GM19025 (cell line): Measurements from ENCODE around the gene SH3RF3.
"Not testable (repeated sequence)": the region's sequence is repeated elsewhere in the genome, so short reads cannot be mapped to it uniquely, and the experiment has no call there.

ENCODE experiments used
- ATAC-seq: cut with Tn5 transposase; IDR thresholded peaks from one replicate; pipeline ENCODE4 v1.9.1; 2021; ENCODE audit warnings: mild to moderate bottlenecking, low read depth, moderate library complexity; ENCODE audit not compliant: unreplicated experiment

Gene SH3RF3

DNA sequence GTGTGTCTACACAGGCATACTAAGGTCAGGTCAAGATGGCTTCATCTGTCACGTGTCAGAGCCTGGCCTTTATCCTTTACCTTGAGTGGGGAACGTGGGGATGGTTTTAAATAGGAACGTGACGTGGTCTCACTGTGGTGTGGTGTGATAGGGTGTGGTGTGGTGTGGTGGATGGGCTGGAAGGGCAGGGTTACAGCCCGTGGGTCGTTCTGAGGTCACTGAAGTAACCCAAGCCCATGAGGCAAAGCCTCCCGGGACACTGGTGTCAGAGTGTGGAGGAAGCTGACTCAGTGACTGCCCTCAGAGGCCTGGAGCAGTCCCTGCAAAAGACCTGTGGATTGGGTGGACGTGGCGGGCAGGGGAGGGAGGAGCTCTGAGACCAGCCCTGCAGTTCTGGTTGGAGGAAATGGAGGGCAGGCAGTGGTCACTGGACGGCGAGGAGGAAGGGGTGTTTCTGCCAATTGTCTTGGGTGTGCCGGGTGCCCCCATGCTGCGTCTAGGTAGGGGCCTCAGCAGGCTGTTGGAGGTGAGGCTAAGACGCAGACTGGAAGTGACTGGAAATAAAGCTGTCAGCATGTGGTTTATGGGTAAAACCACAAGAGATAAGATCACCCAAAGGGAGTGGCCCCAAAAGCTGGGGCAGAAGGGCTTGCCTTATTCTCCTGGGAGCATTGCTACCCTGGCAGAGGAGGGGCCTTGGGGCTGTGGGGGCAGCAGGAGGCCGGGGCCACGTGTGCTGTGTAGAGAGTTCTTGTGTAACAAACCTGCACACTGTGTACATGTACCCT lies 84.8 kb downstream of the SH3RF3 start:
- peak; percentile 54 for ATAC-seq

- no peak for ATAC-seq
Observed at GRCh38 chr2:109214651-109215371, 85.8 kb downstream of the SH3RF3 start.

DNA sequence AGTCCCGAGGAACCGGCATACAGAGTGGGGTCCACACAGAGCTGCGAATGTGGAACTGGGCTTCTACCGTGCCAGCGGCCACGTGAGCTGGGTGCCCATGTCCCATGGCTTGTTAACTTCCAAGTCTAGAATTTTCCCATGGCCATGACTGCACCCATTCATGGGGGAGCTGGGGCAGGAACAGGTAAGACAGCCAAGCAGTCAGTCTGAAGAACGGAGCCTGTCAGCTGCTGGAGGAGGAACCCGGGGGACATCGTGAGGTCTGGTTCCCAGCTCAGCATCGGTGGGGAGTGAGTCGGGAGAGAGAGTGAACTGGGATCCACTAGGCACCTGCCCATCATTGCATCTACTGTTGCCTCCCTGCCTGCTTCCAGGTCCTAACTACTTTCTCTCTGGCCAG lies 86.9 kb downstream of the SH3RF3 start:
- no peak for ATAC-seq

GRCh38 chr2:109216332-109216731 lies 87.3 kb downstream of the SH3RF3 start:
- ATAC-seq = no peak

- ATAC-seq = no peak
Observed at GRCh38 chr2:109217362-109218086, 88.5 kb downstream of the SH3RF3 start.

DNA sequence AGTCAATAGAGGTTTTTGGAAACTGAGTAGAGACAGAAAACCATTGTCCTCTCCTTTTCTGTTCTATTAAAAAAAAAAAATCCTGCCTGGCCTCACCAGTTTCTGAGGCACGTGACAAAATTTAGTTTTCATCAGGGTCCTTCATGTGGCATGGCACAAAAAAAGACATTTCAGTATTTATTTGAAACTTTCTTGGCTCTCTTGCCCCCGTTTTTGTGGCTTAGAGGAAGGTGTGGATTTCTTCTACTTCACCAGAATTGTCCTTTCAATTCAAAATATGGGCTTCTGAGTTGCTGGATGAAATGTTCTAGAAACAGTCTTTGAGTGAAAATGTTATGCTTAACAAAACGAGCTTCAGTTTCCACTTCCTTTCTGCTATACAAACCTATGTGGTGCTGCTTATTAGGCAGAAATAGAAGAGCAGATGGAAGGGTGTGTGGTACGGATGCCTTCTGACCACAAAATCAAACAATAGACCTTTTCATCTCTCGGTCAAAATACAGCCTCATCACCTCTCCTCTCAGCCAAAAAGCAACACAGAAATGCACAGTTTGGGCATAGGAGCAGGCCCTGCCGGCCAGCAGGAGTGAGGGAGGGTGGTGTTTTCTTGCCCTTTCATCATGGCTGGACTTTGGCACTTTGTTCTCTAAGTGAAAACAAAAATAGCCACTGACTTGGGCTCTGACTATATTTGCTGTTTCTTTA lies 89.2 kb downstream of the SH3RF3 start:
- peak; percentile 41 for ATAC-seq

GRCh38 chr2:109218792-109219126 lies 89.8 kb downstream of the SH3RF3 start:
- ATAC-seq = no peak

- no peak for ATAC-seq
Observed at GRCh38 chr2:109220860-109221259, 91.9 kb downstream of the SH3RF3 start.

GRCh38 chr2:109221316-109221715 lies 92.3 kb downstream of the SH3RF3 start:
- ATAC-seq = not testable (repeated sequence)

DNA sequence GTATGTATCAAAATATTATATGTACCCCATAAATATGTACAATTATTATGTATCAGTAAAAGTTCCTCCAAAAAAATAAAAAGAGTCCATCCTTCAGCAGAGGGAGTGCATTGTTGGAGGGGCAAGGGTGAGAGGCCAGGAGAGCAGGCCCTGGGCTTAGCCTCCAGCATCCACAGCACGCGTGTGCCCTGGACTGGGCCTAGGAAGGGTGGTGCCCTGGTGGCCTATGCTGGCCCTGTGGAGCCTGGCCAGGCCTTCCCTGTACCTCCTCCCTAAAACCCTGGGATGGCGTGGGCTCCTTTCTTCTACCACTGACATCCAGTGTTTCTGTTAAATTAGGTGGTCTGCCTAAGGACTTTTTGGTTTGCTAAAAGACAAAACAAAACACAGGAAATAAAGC lies 93.4 kb downstream of the SH3RF3 start:
- no peak for ATAC-seq

DNA sequence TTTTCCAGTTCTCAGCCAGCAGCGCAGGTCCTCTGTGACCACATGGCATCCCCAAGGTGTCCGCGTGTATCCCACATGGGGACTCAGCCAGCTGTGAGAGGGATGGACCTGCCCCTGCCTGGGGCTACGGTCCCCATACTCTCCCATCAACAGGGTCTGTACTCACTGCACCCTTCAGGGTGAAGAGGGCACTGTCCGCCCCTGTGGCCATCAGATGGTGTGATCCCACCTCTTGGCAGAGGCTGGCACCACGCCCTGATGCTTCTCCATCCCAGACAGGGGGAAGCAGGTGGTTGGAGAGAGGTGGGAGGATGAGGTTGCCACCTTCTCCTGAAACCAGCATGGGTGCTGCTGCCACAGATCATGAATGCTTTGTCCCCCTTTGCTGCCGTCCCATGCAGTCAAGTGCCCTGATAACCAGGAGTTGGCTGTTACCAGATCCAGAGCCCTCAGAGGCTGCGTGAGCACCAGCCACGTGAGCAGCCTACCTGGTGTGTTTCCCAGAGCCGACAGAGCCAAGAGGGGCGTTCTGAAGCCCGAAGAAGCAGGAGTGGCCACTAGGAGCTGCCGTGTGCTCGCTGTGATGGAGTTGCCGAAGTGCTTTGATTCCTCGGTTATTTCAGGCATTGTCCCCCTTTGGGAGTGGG lies 93.9 kb downstream of the SH3RF3 start:
- ATAC-seq = no peak

DNA sequence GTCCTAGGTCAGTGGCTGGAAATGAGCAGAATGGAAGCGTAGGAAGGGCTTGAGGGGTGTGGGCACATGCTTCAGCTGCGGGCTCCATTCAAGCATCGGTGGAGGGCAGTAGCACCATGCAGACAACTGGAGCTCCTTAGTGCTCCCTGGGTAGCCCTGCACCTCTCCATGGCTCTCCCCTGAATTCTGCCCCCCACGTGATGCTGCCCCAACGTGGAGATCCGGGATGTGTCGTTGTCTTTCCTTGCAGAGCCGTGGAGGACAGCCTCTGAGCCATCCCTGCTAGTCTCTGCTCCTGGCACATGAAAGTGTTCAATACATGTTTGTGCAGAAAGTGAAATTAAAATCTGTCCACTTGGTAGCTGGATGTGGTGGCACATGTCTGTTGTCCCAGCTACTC lies 94.5 kb downstream of the SH3RF3 start:
- no peak for ATAC-seq

GRCh38 chr2:109224341-109224740 lies 95.3 kb downstream of the SH3RF3 start:
- ATAC-seq = not testable (repeated sequence)

- no peak for ATAC-seq
Observed at GRCh38 chr2:109225170-109225782, 96.3 kb downstream of the SH3RF3 start.

DNA sequence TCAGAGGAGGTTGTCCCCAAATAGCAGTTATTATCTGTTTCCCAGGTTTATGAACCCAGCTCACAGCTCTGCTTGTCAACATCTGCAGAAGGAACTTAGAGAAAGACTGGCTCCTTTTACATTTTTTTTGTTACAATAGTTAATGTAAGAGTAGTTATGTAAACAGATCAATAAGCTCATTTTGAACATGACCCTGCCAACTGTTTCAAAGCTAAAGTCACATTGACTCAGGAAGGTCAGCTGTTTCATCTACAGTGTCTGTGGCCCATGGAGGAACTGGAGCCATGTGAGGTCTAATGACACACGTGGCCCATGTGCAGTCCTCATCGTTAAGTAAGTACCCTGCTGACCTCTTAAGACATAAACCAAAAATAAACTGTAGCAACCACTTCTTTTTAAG lies 97.1 kb downstream of the SH3RF3 start:
- no peak for ATAC-seq

DNA sequence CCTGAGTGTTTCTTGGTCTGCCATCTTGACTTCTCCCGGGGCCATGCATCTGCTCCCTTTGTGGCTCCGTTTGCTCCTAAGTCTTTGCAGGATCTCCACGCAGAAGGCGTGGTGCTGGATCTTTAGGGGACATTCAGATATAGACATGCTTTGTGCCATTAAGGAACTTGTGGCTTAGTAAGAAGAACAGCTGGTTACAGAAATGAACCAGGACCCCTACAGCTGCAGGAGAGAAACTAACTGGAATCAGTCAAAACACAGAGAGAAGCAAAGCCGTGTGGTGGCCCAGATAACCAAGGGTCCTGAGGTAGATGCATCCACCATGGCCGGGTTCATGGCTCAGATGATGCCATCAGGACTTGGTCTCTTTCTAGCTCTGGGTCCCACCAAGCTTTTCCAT lies 97.6 kb downstream of the SH3RF3 start:
- ATAC-seq = no peak

DNA sequence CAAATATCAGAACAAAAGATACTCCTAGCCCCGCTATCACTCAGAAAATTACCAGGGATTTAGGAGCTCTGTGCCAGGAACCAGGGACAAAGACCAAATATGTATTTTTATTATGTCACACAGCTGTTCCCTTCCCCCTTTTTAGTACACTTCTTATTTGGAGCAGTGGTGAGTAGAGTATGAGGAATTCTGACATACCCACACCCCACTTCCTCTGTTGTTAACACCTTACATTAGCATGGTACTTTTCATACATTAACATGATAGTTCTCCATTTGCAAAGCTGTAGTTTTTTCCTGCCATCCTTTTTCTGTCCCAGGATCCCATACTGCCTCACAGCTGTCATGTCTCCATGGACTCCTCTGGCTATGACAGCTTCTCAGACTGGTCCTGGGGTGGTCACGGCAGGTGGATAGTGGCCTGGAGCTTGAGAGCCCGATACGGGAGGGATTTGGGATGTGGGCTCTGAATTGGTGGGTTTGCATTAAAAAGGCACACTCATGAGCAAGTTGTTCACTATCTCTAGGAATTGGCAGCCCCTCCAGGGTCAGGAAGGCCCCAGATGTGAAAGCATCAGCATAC lies 100.2 kb downstream of the SH3RF3 start:
- no peak for ATAC-seq

DNA sequence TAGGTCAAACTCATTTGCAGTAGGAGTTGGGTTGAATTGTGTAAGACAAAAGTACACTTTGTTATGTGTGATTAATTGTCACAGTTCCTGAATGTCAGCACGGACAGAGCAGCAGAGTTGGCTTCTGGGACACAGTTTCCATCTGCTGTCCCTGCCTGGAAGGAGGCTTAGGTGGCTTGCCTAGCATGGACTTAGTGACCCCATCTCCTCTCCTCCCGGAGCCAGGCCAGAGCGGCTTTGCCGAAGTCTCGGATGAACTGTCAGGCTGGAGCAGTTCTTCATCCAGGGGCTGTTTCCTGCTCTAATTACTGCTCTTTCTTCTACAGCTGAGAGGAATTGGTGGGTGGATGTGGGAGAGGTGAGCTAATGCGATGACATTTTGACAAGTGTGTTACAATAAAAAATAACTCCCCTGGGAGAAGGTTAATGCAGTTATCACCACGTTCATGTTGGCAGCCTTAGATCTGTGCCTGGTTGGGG lies 102.0 kb downstream of the SH3RF3 start:
- no peak for ATAC-seq

- no peak for ATAC-seq
Observed at GRCh38 chr2:109231428-109231827, 102.4 kb downstream of the SH3RF3 start.
